Measurements from ENCODE around the gene OR51I1.
A peak's percentile ranks its signal among the peaks of the same experiment; 100 is the strongest.

The OR51I1 gene, protein sequence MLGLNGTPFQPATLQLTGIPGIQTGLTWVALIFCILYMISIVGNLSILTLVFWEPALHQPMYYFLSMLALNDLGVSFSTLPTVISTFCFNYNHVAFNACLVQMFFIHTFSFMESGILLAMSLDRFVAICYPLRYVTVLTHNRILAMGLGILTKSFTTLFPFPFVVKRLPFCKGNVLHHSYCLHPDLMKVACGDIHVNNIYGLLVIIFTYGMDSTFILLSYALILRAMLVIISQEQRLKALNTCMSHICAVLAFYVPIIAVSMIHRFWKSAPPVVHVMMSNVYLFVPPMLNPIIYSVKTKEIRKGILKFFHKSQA
- total RNA-seq: 0 reads per million in 3 donors

DNA sequence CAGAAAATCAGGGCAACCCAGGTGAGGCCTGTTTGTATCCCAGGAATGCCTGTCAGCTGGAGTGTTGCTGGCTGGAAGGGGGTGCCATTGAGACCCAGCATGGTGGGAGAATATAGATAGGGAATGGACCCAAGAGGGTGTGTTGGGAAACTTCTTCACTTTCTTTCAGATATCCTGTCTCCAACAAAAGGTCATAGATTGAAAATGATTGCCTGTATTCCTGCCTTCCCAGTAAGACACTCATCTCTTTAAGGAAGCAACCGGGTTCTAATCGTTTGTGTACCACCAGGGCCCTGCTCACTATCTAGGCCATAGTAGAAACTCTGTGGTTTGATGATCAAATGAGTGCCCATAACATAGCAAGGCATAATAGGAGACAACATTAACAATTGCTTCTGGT, at the start of gene OR51I1:
Gene OR51I1 (minus strand): TSS at position 101 of the 400 bp plus-strand sequence. CDS start 0 bp downstream, at position 101.
- no peaks in the 10 kb centered on the region for H3K36me3 ChIP-seq (ENCODE audit: control insufficient read depth, insufficient read depth, low read length)
- no peak within 1 kb of the TSS for H3K4me3 ChIP-seq (ENCODE audit: insufficient read depth, low read depth, low read length, poor library complexity, severe bottlenecking)
- no peak for DNase-seq
- no peak within 1 kb of the TSS for H3K27ac ChIP-seq (ENCODE audit: insufficient read depth, low read length, poor library complexity, severe bottlenecking)
- no peaks in the 10 kb centered on the region for H3K9me3 ChIP-seq (ENCODE audit: control insufficient read depth, low read length)
- no peaks in the 10 kb centered on the region for H3K27me3 ChIP-seq (replicated peaks; ENCODE audit: control insufficient read depth, insufficient read depth, low read length, poor library complexity, severe bottlenecking)
- H3K4me1 ChIP-seq (ENCODE audit: control insufficient read depth, insufficient read depth, low read length, poor library complexity, severe bottlenecking): no peaks in the 10 kb centered on the region

DNA sequence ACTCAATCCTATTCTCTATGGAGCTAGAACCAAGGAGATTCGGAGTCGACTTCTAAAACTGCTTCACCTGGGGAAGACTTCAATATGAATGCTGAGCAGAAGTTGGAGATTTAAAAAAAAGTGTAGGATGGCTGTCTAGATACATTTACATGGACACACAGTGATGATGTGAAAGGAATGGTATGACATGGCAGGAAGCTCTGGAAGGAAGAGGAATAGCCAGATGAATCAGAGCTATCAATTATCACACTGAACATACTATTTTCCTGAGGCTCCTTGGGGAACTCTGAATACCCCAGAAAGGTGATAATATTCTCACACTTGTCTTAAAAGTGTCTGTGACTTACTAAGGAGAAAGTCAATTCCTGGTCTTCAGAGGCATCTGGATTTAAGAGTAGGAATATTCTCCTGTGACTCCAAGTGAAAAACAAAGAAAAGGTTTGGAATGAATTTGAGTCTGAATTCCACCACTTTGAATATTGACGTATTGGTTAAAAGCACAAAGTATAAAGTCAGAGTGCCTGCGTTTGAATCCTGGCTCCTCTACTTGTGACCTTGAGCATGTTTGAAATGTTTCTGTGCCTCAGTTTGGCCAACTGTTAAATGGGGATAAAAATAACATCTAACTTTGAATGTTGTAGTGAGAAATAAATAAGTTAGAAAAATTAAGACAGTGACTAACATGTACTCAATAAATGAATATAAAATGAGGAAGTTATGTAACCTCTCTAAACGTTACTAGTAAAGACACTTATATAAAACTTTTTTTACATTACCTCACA, 48.5 kb upstream of the OR51I1 start:
- H3K9me3 ChIP-seq (ENCODE audit: control insufficient read depth, low read length): no peaks in the 10 kb centered on the region
- DNase-seq: no peak
- H3K27ac ChIP-seq (ENCODE audit: insufficient read depth, low read length, poor library complexity, severe bottlenecking): no peak overlapping the region
- no peaks in the 10 kb centered on the region for H3K4me1 ChIP-seq (ENCODE audit: control insufficient read depth, insufficient read depth, low read length, poor library complexity, severe bottlenecking)
- H3K36me3 ChIP-seq (ENCODE audit: control insufficient read depth, insufficient read depth, low read length): no peaks in the 10 kb centered on the region
- H3K27me3 ChIP-seq (replicated peaks; ENCODE audit: control insufficient read depth, insufficient read depth, low read length, poor library complexity, severe bottlenecking): no peaks in the 10 kb centered on the region
- H3K4me3 ChIP-seq (ENCODE audit: insufficient read depth, low read depth, low read length, poor library complexity, severe bottlenecking): no peak overlapping the region

DNA sequence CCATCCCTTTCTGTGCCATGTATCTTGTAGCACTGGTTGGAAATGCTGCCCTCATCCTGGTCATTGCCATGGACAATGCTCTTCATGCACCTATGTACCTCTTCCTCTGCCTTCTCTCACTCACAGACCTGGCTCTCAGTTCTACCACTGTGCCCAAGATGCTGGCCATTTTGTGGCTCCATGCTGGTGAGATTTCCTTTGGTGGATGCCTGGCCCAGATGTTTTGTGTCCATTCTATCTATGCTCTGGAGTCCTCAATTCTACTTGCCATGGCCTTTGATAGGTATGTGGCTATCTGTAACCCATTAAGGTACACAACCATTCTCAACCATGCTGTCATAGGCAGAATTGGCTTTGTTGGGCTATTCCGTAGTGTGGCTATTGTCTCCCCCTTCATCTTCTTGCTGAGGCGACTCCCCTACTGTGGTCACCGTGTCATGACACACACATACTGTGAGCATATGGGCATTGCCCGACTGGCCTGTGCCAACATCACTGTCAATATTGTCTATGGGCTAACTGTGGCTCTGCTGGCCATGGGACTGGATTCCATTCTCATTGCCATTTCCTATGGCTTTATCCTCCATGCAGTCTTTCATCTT, 47.6 kb upstream of the OR51I1 start:
- Histone ChIP-seq H3K27me3 (replicated peaks; ENCODE audit: control insufficient read depth, insufficient read depth, low read length, poor library complexity, severe bottlenecking) (no peaks in the 10 kb centered on the region), H3K4me1 (ENCODE audit: control insufficient read depth, insufficient read depth, low read length, poor library complexity, severe bottlenecking) (no peaks in the 10 kb centered on the region), H3K27ac (ENCODE audit: insufficient read depth, low read length, poor library complexity, severe bottlenecking) (no peak overlapping the region), H3K4me3 (ENCODE audit: insufficient read depth, low read depth, low read length, poor library complexity, severe bottlenecking) (no peak overlapping the region), H3K9me3 (ENCODE audit: control insufficient read depth, low read length) (no peaks in the 10 kb centered on the region), H3K36me3 (ENCODE audit: control insufficient read depth, insufficient read depth, low read length) (no peaks in the 10 kb centered on the region)
- no peak for DNase-seq

DNA sequence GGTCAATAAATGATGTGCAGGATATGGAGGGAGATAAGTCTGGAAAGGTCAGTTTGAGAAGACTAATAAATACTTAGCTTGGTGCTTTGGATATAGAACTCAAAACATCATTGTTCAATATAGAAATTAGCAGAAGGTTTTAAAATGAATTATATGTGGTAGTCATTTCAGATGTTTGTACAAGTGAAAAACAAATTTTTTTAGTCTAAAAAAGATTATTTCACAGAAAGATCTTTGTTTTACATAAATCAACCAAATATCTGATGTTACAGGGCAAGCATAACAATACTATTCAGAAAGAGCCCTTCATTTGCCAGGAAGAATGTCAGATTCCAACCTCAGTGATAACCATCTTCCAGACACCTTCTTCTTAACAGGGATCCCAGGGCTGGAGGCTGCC, 47.1 kb upstream of the OR51I1 start, which contains the start of gene OR52D1:
Gene OR52D1 (plus strand): TSS at position 301 of the 400 bp plus-strand sequence. CDS start 22 bp downstream, at position 323.
- Histone ChIP-seq H3K27ac (ENCODE audit: insufficient read depth, low read length, poor library complexity, severe bottlenecking) (no peak within 1 kb of the TSS), H3K4me1 (ENCODE audit: control insufficient read depth, insufficient read depth, low read length, poor library complexity, severe bottlenecking) (no peaks in the 10 kb centered on the region), H3K9me3 (ENCODE audit: control insufficient read depth, low read length) (no peaks in the 10 kb centered on the region), H3K27me3 (replicated peaks; ENCODE audit: control insufficient read depth, insufficient read depth, low read length, poor library complexity, severe bottlenecking) (no peaks in the 10 kb centered on the region), H3K4me3 (ENCODE audit: insufficient read depth, low read depth, low read length, poor library complexity, severe bottlenecking) (no peak within 1 kb of the TSS), H3K36me3 (ENCODE audit: control insufficient read depth, insufficient read depth, low read length) (no peaks in the 10 kb centered on the region)
- DNase-seq: no peak

DNA sequence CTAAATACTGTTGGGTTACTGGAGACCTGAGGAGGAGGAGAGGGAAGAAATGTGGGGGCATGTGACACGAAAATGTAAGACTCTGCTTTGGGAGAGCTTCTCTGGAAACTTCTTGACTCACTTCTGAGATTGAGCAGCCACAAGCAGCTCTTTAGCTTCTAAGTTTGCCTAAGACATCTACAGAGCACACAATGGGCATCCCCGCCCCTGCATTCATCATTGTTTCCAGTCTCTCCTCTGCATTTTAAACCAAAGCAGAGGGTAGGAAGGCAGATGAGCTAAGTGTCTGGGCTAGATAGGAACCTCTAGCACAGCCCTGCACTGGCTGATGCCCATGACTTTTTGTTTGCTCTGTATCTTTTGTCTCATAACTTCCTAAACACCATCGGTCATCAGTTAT, 45.1 kb upstream of the OR51I1 start:
- H3K9me3 ChIP-seq (ENCODE audit: control insufficient read depth, low read length): no peaks in the 10 kb centered on the region
- DNase-seq: no peak
- H3K36me3 ChIP-seq (ENCODE audit: control insufficient read depth, insufficient read depth, low read length): no peaks in the 10 kb centered on the region
- no peak overlapping the region for H3K4me3 ChIP-seq (ENCODE audit: insufficient read depth, low read depth, low read length, poor library complexity, severe bottlenecking)
- H3K27me3 ChIP-seq (replicated peaks; ENCODE audit: control insufficient read depth, insufficient read depth, low read length, poor library complexity, severe bottlenecking): no peaks in the 10 kb centered on the region
- H3K4me1 ChIP-seq (ENCODE audit: control insufficient read depth, insufficient read depth, low read length, poor library complexity, severe bottlenecking): no peaks in the 10 kb centered on the region
- no peak overlapping the region for H3K27ac ChIP-seq (ENCODE audit: insufficient read depth, low read length, poor library complexity, severe bottlenecking)

DNA sequence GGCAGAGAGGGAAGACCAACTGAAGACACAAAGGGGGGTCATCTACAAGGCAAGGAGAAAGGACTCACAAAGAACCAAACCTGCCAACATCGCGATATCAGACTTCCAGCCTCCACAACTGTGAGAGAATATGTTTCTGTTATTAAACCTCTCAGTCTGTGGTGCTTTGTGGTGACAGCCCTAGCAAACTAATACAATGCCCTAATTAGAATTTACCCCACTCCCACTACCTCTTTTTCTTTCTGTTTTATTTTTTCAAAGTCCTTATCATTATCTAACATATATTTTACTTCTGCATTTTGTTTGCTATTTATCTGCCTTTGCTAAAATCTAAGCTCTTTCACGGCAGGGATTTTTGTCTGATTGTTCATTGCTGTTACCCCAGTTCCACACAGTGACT, 44.7 kb upstream of the OR51I1 start:
- H3K9me3 ChIP-seq (ENCODE audit: control insufficient read depth, low read length): no peaks in the 10 kb centered on the region
- no peaks in the 10 kb centered on the region for H3K4me1 ChIP-seq (ENCODE audit: control insufficient read depth, insufficient read depth, low read length, poor library complexity, severe bottlenecking)
- no peak overlapping the region for H3K4me3 ChIP-seq (ENCODE audit: insufficient read depth, low read depth, low read length, poor library complexity, severe bottlenecking)
- no peaks in the 10 kb centered on the region for H3K27me3 ChIP-seq (replicated peaks; ENCODE audit: control insufficient read depth, insufficient read depth, low read length, poor library complexity, severe bottlenecking)
- H3K27ac ChIP-seq (ENCODE audit: insufficient read depth, low read length, poor library complexity, severe bottlenecking): no peak overlapping the region
- no peak for DNase-seq
- no peaks in the 10 kb centered on the region for H3K36me3 ChIP-seq (ENCODE audit: control insufficient read depth, insufficient read depth, low read length)

DNA sequence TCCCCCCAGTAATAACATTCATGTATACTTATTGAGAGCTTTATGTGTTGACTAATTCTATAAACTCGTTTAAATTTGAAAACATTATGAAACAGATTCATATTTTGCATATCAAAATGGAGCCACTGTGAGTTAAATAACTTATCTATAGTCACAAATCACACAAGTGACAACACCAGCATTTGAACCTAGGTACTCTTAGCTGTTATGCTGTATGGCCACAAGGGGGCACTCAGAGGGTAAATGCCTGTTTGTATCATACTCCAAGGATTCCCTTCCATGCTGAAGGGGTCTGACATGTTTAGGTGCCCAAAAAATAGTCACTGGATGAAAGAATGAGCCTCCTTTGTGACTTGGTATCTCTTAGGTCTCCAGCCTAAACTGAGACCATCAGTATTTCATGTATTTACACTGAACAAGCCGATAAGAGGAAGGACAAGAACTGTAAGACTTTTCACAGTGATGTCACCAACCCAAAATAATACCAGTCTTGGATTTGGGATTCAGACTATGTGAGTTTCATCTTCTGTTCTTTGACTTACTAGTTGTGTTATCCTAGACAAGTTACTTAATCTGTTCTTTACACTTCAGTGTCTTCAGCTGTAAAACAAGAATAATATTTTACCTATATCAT, 35.0 kb upstream of the OR51I1 start:
- H3K36me3 ChIP-seq (ENCODE audit: control insufficient read depth, insufficient read depth, low read length): no peaks in the 10 kb centered on the region
- H3K27ac ChIP-seq (ENCODE audit: insufficient read depth, low read length, poor library complexity, severe bottlenecking): no peak overlapping the region
- DNase-seq: peak in 1 of 3 donors; percentile 22

DNA sequence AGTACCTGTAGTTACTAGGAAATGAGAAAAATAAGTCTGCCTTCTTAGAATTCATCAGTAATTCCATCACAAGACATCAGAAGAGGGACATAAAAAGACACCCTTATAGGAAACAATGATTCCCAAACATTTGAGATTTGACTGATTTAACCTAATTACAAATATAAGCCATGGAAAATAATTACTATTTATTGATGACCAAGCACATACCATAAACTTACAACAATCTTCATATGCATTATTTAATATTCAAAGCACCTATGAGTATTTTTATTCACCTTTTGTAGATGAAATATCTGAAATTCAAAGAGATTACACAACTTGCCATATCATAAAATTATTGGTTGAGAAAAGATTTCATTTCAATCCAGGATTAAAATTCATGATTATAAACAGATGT, 32.6 kb upstream of the OR51I1 start:
- no peaks in the 10 kb centered on the region for H3K9me3 ChIP-seq (ENCODE audit: control insufficient read depth, low read length)
- no peaks in the 10 kb centered on the region for H3K27me3 ChIP-seq (replicated peaks; ENCODE audit: control insufficient read depth, insufficient read depth, low read length, poor library complexity, severe bottlenecking)
- no peaks in the 10 kb centered on the region for H3K4me1 ChIP-seq (ENCODE audit: control insufficient read depth, insufficient read depth, low read length, poor library complexity, severe bottlenecking)
- H3K27ac ChIP-seq (ENCODE audit: insufficient read depth, low read length, poor library complexity, severe bottlenecking): no peak overlapping the region
- no peaks in the 10 kb centered on the region for H3K36me3 ChIP-seq (ENCODE audit: control insufficient read depth, insufficient read depth, low read length)
- H3K4me3 ChIP-seq (ENCODE audit: insufficient read depth, low read depth, low read length, poor library complexity, severe bottlenecking): no peak overlapping the region
- no peak for DNase-seq

More for the DNA sequence above, 35.0 kb upstream of the OR51I1 start:
- Histone ChIP-seq H3K9me3 (ENCODE audit: control insufficient read depth, low read length) (no peaks in the 10 kb centered on the region), H3K4me1 (ENCODE audit: control insufficient read depth, insufficient read depth, low read length, poor library complexity, severe bottlenecking) (no peaks in the 10 kb centered on the region), H3K27me3 (replicated peaks; ENCODE audit: control insufficient read depth, insufficient read depth, low read length, poor library complexity, severe bottlenecking) (no peaks in the 10 kb centered on the region), H3K4me3 (ENCODE audit: insufficient read depth, low read depth, low read length, poor library complexity, severe bottlenecking) (no peak overlapping the region)

DNA sequence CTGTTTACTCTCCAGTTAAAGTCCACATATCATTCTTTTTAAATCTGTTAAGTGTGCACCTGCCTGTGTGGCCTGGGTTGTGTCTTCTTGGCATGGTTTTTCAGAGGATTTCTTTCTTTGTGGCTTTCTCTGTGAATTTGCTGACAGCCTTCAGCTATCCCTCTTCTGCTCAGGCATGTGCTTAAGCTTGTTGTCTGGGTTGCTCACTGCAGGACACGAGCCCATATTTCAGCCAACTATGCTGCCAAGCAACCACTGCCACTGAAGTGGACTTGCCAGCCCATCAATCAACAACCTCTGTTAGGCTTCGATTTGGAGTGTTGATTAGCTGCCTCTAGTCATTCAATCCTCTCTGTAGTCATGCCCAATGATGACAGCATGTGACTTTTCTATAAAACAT, 26.2 kb upstream of the OR51I1 start:
- H3K27me3 ChIP-seq (replicated peaks; ENCODE audit: control insufficient read depth, insufficient read depth, low read length, poor library complexity, severe bottlenecking): no peaks in the 10 kb centered on the region
- DNase-seq: no peak
- H3K9me3 ChIP-seq (ENCODE audit: control insufficient read depth, low read length): no peaks in the 10 kb centered on the region
- H3K36me3 ChIP-seq (ENCODE audit: control insufficient read depth, insufficient read depth, low read length): no peaks in the 10 kb centered on the region
- H3K27ac ChIP-seq (ENCODE audit: insufficient read depth, low read length, poor library complexity, severe bottlenecking): no peak overlapping the region
- no peak overlapping the region for H3K4me3 ChIP-seq (ENCODE audit: insufficient read depth, low read depth, low read length, poor library complexity, severe bottlenecking)
- no peaks in the 10 kb centered on the region for H3K4me1 ChIP-seq (ENCODE audit: control insufficient read depth, insufficient read depth, low read length, poor library complexity, severe bottlenecking)
